ENCODE results near the gene LGALS1. TPM values are rescaled to one million over a fixed set of nuclear protein-coding genes. Genes with fewer than 3 reads are reported as not detected.
"Not testable (repeated sequence)": the region's sequence is repeated elsewhere in the genome, so short reads cannot be mapped to it uniquely, and the experiment has no call there.

LGALS1 gene
- total RNA-seq, 1 experiment from 2014 or later, result 1,080 TPM

DNA sequence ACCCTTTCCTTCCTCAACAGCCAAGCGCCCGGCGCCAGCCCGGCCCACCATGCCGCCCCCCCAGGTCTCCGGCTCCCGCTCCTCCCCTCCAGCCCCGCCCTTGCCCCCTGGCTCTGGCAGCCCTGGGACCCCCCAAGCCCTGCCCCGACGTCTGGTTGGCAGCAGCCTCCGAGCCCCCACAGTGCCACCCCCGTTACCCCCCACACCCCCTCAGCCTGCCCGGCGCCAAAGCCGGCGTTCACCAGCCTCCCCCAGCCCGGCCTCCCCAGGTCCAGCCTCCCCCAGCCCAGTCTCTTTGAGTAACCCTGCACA is 20.2 kb upstream of the LGALS1 start (continued):
- TF ChIP-seq, protein P1, sequence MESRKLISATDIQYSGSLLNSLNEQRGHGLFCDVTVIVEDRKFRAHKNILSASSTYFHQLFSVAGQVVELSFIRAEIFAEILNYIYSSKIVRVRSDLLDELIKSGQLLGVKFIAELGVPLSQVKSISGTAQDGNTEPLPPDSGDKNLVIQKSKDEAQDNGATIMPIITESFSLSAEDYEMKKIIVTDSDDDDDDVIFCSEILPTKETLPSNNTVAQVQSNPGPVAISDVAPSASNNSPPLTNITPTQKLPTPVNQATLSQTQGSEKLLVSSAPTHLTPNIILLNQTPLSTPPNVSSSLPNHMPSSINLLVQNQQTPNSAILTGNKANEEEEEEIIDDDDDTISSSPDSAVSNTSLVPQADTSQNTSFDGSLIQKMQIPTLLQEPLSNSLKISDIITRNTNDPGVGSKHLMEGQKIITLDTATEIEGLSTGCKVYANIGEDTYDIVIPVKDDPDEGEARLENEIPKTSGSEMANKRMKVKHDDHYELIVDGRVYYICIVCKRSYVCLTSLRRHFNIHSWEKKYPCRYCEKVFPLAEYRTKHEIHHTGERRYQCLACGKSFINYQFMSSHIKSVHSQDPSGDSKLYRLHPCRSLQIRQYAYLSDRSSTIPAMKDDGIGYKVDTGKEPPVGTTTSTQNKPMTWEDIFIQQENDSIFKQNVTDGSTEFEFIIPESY (IDR thresholded peaks at IDR 0.05; ENCODE audit: extremely low read depth, insufficient replicate concordance, low read length), result no peak
- TF ChIP-seq ZFX (IDR thresholded peaks at IDR 0.05) (no peak), TCF7L2 (IDR thresholded peaks at IDR 0.05; ENCODE audit: borderline replicate concordance, extremely low read depth, insufficient read depth, insufficient read length) (no peak), CBX3 (IDR thresholded peaks at IDR 0.05; ENCODE audit: low read depth) (no peak), SIN3A (IDR thresholded peaks at IDR 0.05; ENCODE audit: low read depth) (no peak), EZH2 (IDR thresholded peaks at IDR 0.05) (no peak), CEBPB (IDR thresholded peaks at IDR 0.05; ENCODE audit: low read depth) (no peak), EZH2phosphoT487 (IDR thresholded peaks at IDR 0.05; ENCODE audit: borderline replicate concordance) (no peak), ZNF274 (IDR thresholded peaks at IDR 0.05; ENCODE audit: low read depth, low read length) (no peak), POLR2A (IDR thresholded peaks at IDR 0.05; ENCODE audit: borderline replicate concordance, extremely low read depth, insufficient read depth, insufficient read length) (no peak), EGR1 (IDR thresholded peaks at IDR 0.05; ENCODE audit: low read depth) (no peak)
- TF ChIP-seq, protein P2, sequence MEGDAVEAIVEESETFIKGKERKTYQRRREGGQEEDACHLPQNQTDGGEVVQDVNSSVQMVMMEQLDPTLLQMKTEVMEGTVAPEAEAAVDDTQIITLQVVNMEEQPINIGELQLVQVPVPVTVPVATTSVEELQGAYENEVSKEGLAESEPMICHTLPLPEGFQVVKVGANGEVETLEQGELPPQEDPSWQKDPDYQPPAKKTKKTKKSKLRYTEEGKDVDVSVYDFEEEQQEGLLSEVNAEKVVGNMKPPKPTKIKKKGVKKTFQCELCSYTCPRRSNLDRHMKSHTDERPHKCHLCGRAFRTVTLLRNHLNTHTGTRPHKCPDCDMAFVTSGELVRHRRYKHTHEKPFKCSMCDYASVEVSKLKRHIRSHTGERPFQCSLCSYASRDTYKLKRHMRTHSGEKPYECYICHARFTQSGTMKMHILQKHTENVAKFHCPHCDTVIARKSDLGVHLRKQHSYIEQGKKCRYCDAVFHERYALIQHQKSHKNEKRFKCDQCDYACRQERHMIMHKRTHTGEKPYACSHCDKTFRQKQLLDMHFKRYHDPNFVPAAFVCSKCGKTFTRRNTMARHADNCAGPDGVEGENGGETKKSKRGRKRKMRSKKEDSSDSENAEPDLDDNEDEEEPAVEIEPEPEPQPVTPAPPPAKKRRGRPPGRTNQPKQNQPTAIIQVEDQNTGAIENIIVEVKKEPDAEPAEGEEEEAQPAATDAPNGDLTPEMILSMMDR (IDR thresholded peaks at IDR 0.05 in 2 of 3, conservative IDR thresholded peaks at IDR 0.05 in 1 of 3; ENCODE audit: borderline replicate concordance in 1 of 3, insufficient read depth in 1 of 3, low read depth in 2 of 3, low read length in 2 of 3), result no peak
- TF ChIP-seq, protein P3, sequence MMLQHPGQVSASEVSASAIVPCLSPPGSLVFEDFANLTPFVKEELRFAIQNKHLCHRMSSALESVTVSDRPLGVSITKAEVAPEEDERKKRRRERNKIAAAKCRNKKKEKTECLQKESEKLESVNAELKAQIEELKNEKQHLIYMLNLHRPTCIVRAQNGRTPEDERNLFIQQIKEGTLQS (IDR thresholded peaks at IDR 0.05), result no peak

DNA sequence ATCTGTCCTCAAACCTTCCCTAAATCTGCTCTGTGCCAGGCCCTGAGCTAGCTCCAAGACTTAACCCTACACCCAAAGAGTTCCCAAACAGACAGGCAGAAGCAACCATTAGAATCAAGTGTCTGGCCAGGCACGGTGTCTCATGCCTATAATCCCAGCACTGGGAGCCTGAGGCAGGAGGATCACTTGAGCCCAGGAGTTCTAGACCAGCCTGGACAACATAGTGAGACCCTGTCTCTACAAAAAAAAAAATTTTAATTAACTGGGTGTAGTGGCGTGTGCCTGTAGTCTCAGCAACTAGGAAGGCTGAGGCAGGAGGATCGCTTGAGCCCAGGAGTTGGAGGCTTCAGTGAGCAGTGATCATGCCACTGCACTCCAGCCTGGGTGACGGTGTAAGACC is 18.9 kb upstream of the LGALS1 start:
- DNase-seq (ENCODE audit: low read depth, low spot score); intact Hi-C loops (cut with micrococcal nuclease); BruUV-seq (replicated peaks); H3K9me2 ChIP-seq (ENCODE audit: insufficient read depth); RAD21 ChIA-PET (ENCODE audit: low non-redundant PET in 1 of 2, low total read pairs in 2 of 2, uncharacterized antibody in 2 of 2, unreplicated experiment in 2 of 2); H3K9ac ChIP-seq (ENCODE audit: low read length); H3K27ac ChIP-seq (ENCODE audit: low read depth, low read length); H4K20me1 ChIP-seq (ENCODE audit: insufficient read depth); H3K4me3 ChIP-seq (replicated peaks in 1 of 2; ENCODE audit: low read depth in 1 of 2, low read length in 2 of 2); H3K27me3 ChIP-seq (ENCODE audit: insufficient read depth, low read length); H3K9me3 ChIP-seq (ENCODE audit: control insufficient read depth in 1 of 2, insufficient read depth in 1 of 2, low read depth in 1 of 2, low read length in 2 of 2); ATAC-seq; H2AFZ ChIP-seq (ENCODE audit: low read depth, low read length, poor library complexity, severe bottlenecking); H3K4me2 ChIP-seq (ENCODE audit: low read length): not testable (repeated sequence)
- ChIA-PET POLR2A (interaction anchor here (1.8 kb wide), 1 partner anchor 23 kb away, joined by 5 read pairs; no protein-coding TSS in a partner anchor), CTCF (interaction anchor here (2.1 to 2.4 kb wide), 3 partner anchors 13 to 64 kb away, joined by 6 to 38 read pairs (median 6); no protein-coding TSS in a partner anchor)
- Histone ChIP-seq H3K4me1 (ENCODE audit: control insufficient read depth in 1 of 2, insufficient read depth in 2 of 2, low read length in 2 of 2) (peaks cover 11 to 30% of the 10 kb centered on the region in 2 experiments; a peak in 3 of 4 replicates), H3K36me3 (ENCODE audit: control insufficient read depth in 1 of 2, insufficient read depth in 2 of 2, low read length in 2 of 2) (peaks cover 8 to 19% of the 10 kb centered on the region in 2 experiments; a peak in 2 of 4 replicates), H3K79me2 (ENCODE audit: insufficient read depth, low read length) (peaks cover 25% of the 10 kb centered on the region)

Measured in HCT116 (cell line).